Thoracic aorta endothelial cell (primary cell): Measurements from ENCODE around the gene GLCE. TPM values are rescaled to one million over a fixed set of nuclear protein-coding genes. Genes with fewer than 3 reads are reported as not detected.

ENCODE experiments used
- total RNA-seq: library from RNA; depleted of rRNA; stranded (reverse); fragments of >200 nt; gene quantifications from 2 replicates; pipeline ENCODE4 v1.2.3, GENCODE V29; 2012

GLCE gene
- 163 and 202 TPM in 2 replicates for total RNA-seq

DNA sequence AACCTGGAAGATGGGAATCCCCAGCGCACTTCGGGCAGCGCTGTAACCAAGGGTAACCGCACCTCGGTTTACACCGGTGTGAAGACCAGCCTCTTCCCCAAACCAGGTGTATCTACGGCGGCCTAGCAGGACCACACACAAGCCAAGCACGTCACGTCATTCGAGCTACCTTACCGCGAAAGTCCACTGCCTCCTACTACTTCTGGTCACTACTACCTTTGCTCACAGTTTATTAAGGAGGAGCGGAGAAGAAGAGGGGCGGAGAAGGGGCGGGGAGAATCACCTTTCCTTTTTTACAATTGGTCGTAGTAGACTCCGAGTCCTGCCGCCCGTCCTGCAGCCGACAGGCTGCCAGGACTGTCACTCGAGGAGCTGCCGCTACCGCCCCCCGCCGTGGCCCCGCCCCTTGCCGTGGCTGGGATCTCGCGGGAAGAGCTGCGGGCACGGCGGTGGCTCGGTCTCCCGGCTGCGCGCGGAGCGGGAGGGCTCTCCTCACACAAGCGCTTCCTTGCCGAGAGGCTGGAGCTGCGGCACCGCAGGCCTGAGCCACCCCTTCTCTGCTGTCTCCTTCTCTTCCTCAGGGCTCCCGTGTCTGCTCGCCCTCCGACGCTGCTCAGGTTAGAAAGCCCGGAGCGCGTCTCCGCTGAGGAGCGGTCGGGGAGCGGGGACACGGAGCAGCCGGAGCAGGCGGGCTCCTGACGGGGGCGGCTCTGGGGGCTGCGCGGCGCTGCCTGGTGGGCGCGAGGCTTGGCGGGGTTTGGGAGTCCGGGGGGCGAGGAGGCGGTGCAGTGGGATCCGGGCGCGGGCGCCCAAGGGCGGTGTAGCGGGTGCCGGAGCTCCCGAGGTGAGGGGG is at the start of gene GLCE:
Gene GLCE (plus strand): TSS at position 495 of the 853 bp plus-strand sequence. CDS start 95,172 bp downstream, outside the sequence.

DNA sequence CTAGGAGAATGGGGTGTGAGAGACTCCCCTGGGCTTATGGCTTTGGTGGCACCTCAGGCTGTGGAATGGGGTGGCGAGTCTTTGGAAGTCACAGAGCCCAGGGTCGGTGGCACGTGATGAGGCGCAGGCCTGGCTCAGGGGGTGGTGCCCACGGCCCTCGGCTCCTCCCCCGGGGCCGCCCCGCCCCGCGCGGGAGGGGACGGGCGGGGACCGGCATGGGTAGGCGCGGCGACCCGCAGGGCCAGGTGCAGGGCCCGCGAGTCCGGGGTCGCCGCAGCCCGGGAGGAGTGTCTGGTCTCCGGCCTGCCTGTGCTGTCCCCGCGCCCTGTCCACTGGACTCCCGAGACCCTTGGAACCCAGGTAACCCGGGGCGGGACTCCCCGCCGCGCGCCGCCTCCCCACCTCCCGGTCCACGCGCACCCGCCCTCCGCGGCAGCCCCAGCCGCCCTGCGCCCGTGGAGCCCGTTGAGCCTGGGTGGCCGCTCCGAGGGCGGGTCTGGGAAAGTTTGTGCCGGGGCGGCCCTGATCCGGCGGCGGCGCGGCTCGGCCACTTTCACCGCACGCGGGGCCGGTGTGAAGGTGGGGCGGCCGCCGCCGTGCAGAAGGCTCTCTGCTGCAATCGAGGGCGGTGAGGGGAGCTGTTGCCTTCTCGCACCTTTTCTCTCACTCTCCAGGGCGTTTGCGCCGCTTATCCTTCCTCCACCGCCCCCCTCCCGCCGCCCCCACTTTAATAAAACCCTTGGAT is 138.4 kb downstream of the GLCE start, which contains the start of gene PAQR5:
Gene PAQR5 (plus strand): TSS at position 216 of the 745 bp plus-strand sequence. CDS start 61,169 bp downstream, outside the sequence.

Other genes starting within 250 kb of the GLCE start
- 2.1 and 3.4 TPM in 2 replicates for gene SPESP1, start 230.1 kb upstream of the GLCE start, total RNA-seq
- gene NOX5, start 145.9 kb upstream of the GLCE start, total RNA-seq, result 0.07 TPM in 1 of 2 replicates, not detected in the other
- 0.14 TPM in 1 of 2 replicates, not detected in the other for gene PAQR5, start 138.3 kb downstream of the GLCE start, total RNA-seq